GM12878 (cell line): ENCODE measurements around the gene TMEM168. TPM values are rescaled to one million over a fixed set of nuclear protein-coding genes. Genes with fewer than 3 reads are reported as not detected.

Experiments used
- ATF2 ChIP-seq: IDR thresholded peaks from 2 replicates; pipeline ENCODE4 v1.6.1; 2012; ENCODE audit warnings: low read length, inconsistent platforms
- CEBPZ ChIP-seq: fragments of 150-350 bp; IDR thresholded peaks from 2 replicates; pipeline ENCODE4 v1.6.1; 2016; ENCODE audit warnings: low read depth, low read length
- CTCF ChIP-seq, 3 experiments: IDR thresholded peaks in 2 of 3; conservative IDR thresholded peaks in 1 of 3; 2 replicates each; pipeline ENCODE4 v1.5.1; 2011; ENCODE audit warnings: low read depth in 3 of 3, low read length in 3 of 3, mild to moderate bottlenecking in 3 of 3, control low read depth in 2 of 3, moderate library complexity in 2 of 3, inconsistent platforms in 1 of 3, mixed read lengths in 1 of 3; ENCODE audit not compliant: control insufficient read depth in 2 of 3, insufficient read depth in 1 of 3; ENCODE audit errors: extremely low read depth in 1 of 3
- FOXM1 ChIP-seq: IDR thresholded peaks from 2 replicates; pipeline ENCODE4 v1.6.1; 2012; ENCODE audit warnings: low read depth, mild to moderate bottlenecking, inconsistent platforms, low read length, moderate library complexity
- IKZF1 ChIP-seq: fragments of 450-650 bp; conservative IDR thresholded peaks from 2 replicates; pipeline ENCODE4 v1.6.1; 2017; ENCODE audit warnings: antibody characterized with exemption, mild to moderate bottlenecking
- POLR2AphosphoS2 ChIP-seq: IDR thresholded peaks from 2 replicates; pipeline ENCODE4 v1.6.1; 2011; ENCODE audit warnings: low read depth, mild to moderate bottlenecking, low read length, improper control_type of control experiment, moderate library complexity
- SUZ12 ChIP-seq: fragments of 200-600 bp; sonication (generic); IDR thresholded peaks from one replicate; pipeline ENCODE4 v1.6.1; 2018; ENCODE audit warnings: antibody characterized with exemption, mild to moderate bottlenecking; ENCODE audit not compliant: unreplicated experiment
- TAF1 ChIP-seq: IDR thresholded peaks from 2 replicates; pipeline ENCODE4 v1.6.1; 2011; ENCODE audit warnings: mild to moderate bottlenecking, low read depth, low read length, borderline replicate concordance
- ZNF274 ChIP-seq: IDR thresholded peaks from one replicate; pipeline ENCODE4 v1.8.0; 2011; ENCODE audit not compliant: insufficient read length, insufficient read depth
- polyA plus RNA-seq, 11 experiments: library from polyadenylated mRNA; depleted of rRNA in 4 of 11; unstranded in 6 of 11; stranded (reverse) in 5 of 11; fragments of >200 nt; fragmentation: Nextera tagmentation in 4 of 11; fragmentation: Illumina TruSeq in 1 of 11; extraction: Ambion mirVana in 4 of 11; extraction: Trizol in 1 of 11; gene quantifications; 1 replicate in 1 of 11; 2 replicates in 10 of 11; pipeline versions ENCODE4 v1.2.1 to v1.2.3, GENCODE V29; 2011 to 2016; ENCODE audit warnings: inconsistent platforms in 2 of 11, missing spikeins in 2 of 11, low read depth in 1 of 11
- total RNA-seq, 4 experiments: library from RNA; depleted of rRNA in 3 of 4; stranded (reverse); fragments of >200 nt in 3 of 4; fragmentation: Illumina TruSeq in 1 of 4; extraction: Trizol in 1 of 4; gene quantifications; 2 replicates each; pipeline versions ENCODE4 v1.2.1 to v1.2.3, GENCODE V29; 2013 to 2021

TMEM168 gene
- total and polyA plus RNA-seq, 10 of the 15 experiments (the other 5 are each of a cell fraction or from before 2014, with no cell fraction given): 9.1 to 44.2 (median 19.8) TPM

- TF ChIP-seq ATF2: no peak
- no peak for TF ChIP-seq FOXM1
- TF ChIP-seq POLR2AphosphoS2: no peak
- no peak for TF ChIP-seq CEBPZ
- TF ChIP-seq SUZ12: no peak
- TF ChIP-seq CTCF (IDR thresholded peaks at IDR 0.05 in 2 of 3, conservative IDR thresholded peaks at IDR 0.05 in 1 of 3; ENCODE audit: control insufficient read depth in 2 of 3, extremely low read depth in 1 of 3, insufficient read depth in 1 of 3, low read depth in 3 of 3, low read length in 3 of 3): no peak
- TF ChIP-seq ZNF274: no peak
- no peak for TF ChIP-seq IKZF1
- TF ChIP-seq TAF1: no peak
- TF ChIP-seq, all 136 proteins: peak for 0
Measured at GRCh38 chr7:112752576-112752975, 37.6 kb downstream of the TMEM168 start (continued).
